Measurements from ENCODE around the gene HOXC12.

DNA sequence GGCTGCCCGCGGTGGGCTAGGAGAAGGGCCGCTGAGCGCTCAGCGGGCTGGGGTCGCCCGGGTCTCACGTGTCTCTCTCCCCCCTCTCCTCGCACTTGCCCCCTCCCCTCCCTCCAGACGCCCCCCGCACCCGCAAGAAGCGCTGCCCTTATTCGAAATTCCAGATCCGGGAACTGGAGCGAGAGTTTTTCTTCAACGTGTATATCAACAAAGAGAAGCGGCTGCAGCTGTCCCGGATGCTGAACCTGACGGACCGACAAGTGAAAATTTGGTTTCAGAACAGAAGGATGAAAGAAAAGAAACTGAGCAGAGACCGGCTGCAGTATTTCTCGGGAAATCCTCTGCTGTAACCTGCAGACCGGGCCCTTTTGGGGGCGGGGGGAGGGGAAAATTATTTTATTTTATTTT is 20.4 kb downstream of the HOXC12 start:
- TF ChIP-seq, protein P1, sequence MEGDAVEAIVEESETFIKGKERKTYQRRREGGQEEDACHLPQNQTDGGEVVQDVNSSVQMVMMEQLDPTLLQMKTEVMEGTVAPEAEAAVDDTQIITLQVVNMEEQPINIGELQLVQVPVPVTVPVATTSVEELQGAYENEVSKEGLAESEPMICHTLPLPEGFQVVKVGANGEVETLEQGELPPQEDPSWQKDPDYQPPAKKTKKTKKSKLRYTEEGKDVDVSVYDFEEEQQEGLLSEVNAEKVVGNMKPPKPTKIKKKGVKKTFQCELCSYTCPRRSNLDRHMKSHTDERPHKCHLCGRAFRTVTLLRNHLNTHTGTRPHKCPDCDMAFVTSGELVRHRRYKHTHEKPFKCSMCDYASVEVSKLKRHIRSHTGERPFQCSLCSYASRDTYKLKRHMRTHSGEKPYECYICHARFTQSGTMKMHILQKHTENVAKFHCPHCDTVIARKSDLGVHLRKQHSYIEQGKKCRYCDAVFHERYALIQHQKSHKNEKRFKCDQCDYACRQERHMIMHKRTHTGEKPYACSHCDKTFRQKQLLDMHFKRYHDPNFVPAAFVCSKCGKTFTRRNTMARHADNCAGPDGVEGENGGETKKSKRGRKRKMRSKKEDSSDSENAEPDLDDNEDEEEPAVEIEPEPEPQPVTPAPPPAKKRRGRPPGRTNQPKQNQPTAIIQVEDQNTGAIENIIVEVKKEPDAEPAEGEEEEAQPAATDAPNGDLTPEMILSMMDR (IDR thresholded peaks at IDR 0.05): no peak
- TF ChIP-seq POLR2A (IDR thresholded peaks at IDR 0.05): no peak

Measured in right lobe of liver (tissue), 4 donors.